SU-DHL-6 (cell line): Measurements from ENCODE around the gene CGB1.

Experiments used
- CTCF ChIP-seq: fragments of 200-600 bp; sonication (generic); IDR thresholded peaks from one replicate; pipeline ENCODE4 v1.5.1; 2017; ENCODE audit warnings: antibody characterized with exemption, mild to moderate bottlenecking, low read length, moderate library complexity; ENCODE audit not compliant: insufficient read depth, poor library complexity, severe bottlenecking
- EZH2phosphoT487 ChIP-seq: fragments of 200-600 bp; sonication (generic), shearing (Covaris generic); conservative IDR thresholded peaks from 2 replicates; pipeline ENCODE4 v1.6.1; 2018; ENCODE audit warnings: mild to moderate bottlenecking, antibody characterized with exemption, low read length, moderate library complexity, mixed read lengths

GRCh38 chr19:49016067-49016839 is 20.4 kb downstream of the CGB1 start:
- TF ChIP-seq CTCF = no peak
- TF ChIP-seq EZH2phosphoT487 = no peak
